Heart right ventricle (tissue), 16 donors: Measurements from ENCODE around the gene TEDDM1. TPM values are rescaled to one million over a fixed set of nuclear protein-coding genes. Genes with fewer than 3 reads are reported as not detected.
A peak's percentile ranks its signal among the peaks of the same experiment; 100 is the strongest.

Experiments
- ATAC-seq, 8 donors: fragments of 200-7000 bp; cut with Tn5 transposase; one replicate each; pipeline ENCODE4 v1.9.1; 2020; ENCODE audit warnings: mild to moderate bottlenecking in 8 of 8, moderate library complexity in 8 of 8, moderate number of reproducible peaks in 1 of 8
- DNase-seq, 2 donors: peaks; one replicate each; pipeline ENCODE4 v3.0.0-alpha.2; 2020
- H3K27ac ChIP-seq, 10 donors: fragments of 200-600 bp; sonication (generic) in 2 of 10; one replicate each; pipeline versions ENCODE4 v1.5.0 to v1.8.0; 2020 to 2022; ENCODE audit warnings: mild to moderate bottlenecking in 3 of 10
- H3K27me3 ChIP-seq, 7 donors: fragments of 200-600 bp; one replicate each; pipeline ENCODE4 v1.8.0; 2021 to 2022; ENCODE audit warnings: mild to moderate bottlenecking in 2 of 7
- H3K36me3 ChIP-seq, 9 donors: fragments of 200-600 bp; sonication (generic) in 1 of 9; one replicate each; pipeline versions ENCODE4 v1.5.0 to v1.8.0; 2020 to 2022; ENCODE audit warnings: mild to moderate bottlenecking in 2 of 9
- H3K4me1 ChIP-seq, 9 donors: fragments of 200-600 bp; sonication (generic) in 1 of 9; one replicate each; pipeline versions ENCODE4 v1.5.0 to v1.8.0; 2020 to 2022; ENCODE audit warnings: mild to moderate bottlenecking in 4 of 9
- H3K4me3 ChIP-seq, 10 donors: fragments of 200-600 bp; sonication (generic) in 2 of 10; one replicate each; pipeline versions ENCODE4 v1.5.0 to v1.8.0; 2020 to 2022; ENCODE audit warnings: mild to moderate bottlenecking in 7 of 10, moderate library complexity in 2 of 10
- H3K9me3 ChIP-seq, 11 donors: fragments of 200-600 bp in 10 of 11; sonication (generic) in 2 of 11; one replicate each; pipeline versions ENCODE4 v1.5.0 to v1.8.0; 2013 to 2022; ENCODE audit warnings: mild to moderate bottlenecking in 2 of 11, control low read depth in 1 of 11, moderate library complexity in 1 of 11
- WGBS, 2 donors: extraction: QIAGEN DNeasy Blood & Tissue Kit; methylation state at CpG; one replicate each; pipeline ENCODE4 v1.1.7; 2013; ENCODE audit warnings: inconsistent platforms in 1 of 2; 5-methylcytosine and 5-hydroxymethylcytosine counted together
- intact Hi-C, 10 donors: fragments of 100-400 bp; cut with DNase I; formaldehyde crosslinking; loops; one replicate each; pipeline versions ENCODE4 v1.11.1 to v1.14.2; 2022
- polyA plus RNA-seq, 2 donors: library from polyadenylated mRNA; stranded (reverse); fragments of 200-250 nt; gene quantifications; one replicate each; pipeline ENCODE4 v1.2.3, GENCODE V29; 2013
- total RNA-seq, 10 donors: library from RNA; stranded (reverse); fragmentation: NEBNext Ultra II Directional in 3 of 10; extraction: Animal tissue kit (Norgen Biotek cat#: 25700) in 3 of 10; gene quantifications; one replicate each; pipeline versions ENCODE4 v1.2.1 to v1.2.4, GENCODE V29; 2021 to 2023
- TF ChIP-seq, protein P1 (sequence below), 9 donors: fragments of 200-600 bp; sonication (generic) in 2 of 9; IDR thresholded peaks; one replicate each; pipeline versions ENCODE4 v1.5.0 to v1.8.0; 2021 to 2022; ENCODE audit warnings: antibody characterized with exemption in 9 of 9, mild to moderate bottlenecking in 5 of 9, moderate library complexity in 1 of 9
- donor health status: Arrhythmogenic right ventricular cardiomyopathy.
- donor health status: ischemic (EF 13 %, LVEDD 7.1; RV severe dilation, severe dysfunction).
- donor health status: healthy with polysubstance abuse.
- donor health status: DM: no; HTN: yes; CAD: no.
- donor health status: DM: no; HTN: no; CAD: no.
- donor health status: ischemic (EF 25% LVEDD 6.9; RV normal size, moderate dysfunction).
- donor health status: ischemic (EF 25% LVEDD 5.7; RV mildly dilated, moderate dysfunction).
- donor health status: healthy.
- donor health status: DM: yes; HTN: yes; CAD: no.
- donor health status: Ischemic cardiomyopathy.
- donor health status: ischemic (EF 35%, LVEDD 5.7; RV mildly dilated, moderate dysfunction).
- donor health status: nonischemic (EF 11% LVEDD 7.7; RV severe dilation, severe dysfunction).
- donor health status: DM: yes; HTN: yes; CAD: no.
- donor health status: PGD.
- donor health status: ischemic (EF 29% LVEDD 5.4; RV normal size, mild dysfunction).
- donor health status: nonischemic (EF 23%, LVEDD 6.1; RV moderate dilation, normal function).

Gene TEDDM1
- total and polyA plus RNA-seq, 12 donors, result not detected

DNA sequence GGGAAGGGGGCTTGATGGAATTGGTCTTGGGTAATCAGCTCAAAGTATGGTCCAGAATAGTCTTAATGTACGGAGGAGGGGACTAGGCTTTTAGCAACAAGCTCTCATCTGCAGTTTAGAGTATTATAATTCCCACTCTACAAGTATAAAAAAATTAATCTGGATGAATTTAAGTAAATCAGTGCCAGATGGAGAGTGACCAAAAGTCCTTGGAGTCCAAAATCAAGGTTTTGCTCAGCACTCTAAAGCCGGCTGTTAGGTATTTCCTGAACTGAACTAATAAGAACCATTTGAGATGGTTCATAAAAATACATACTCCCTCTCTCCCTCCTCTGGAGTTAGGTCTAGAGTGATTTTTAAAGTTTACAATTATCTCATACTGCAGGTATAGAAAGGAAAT lies 32.5 kb downstream of the TEDDM1 start:
- Histone ChIP-seq H3K27ac (no peak overlapping the region), H3K27me3 (no peaks in the 10 kb centered on the region), H3K36me3 (no peaks in the 10 kb centered on the region), H3K4me3 (no peak overlapping the region), H3K4me1 (peaks cover 0 to 19% (median 7%) of the 10 kb centered on the region in 9 donors), H3K9me3 (no peaks in the 10 kb centered on the region)
- ATAC-seq (peak in 4 of 8 donors; percentile 18 to 35 (median 32)), DNase-seq (no peak)
- TF ChIP-seq, protein P1, sequence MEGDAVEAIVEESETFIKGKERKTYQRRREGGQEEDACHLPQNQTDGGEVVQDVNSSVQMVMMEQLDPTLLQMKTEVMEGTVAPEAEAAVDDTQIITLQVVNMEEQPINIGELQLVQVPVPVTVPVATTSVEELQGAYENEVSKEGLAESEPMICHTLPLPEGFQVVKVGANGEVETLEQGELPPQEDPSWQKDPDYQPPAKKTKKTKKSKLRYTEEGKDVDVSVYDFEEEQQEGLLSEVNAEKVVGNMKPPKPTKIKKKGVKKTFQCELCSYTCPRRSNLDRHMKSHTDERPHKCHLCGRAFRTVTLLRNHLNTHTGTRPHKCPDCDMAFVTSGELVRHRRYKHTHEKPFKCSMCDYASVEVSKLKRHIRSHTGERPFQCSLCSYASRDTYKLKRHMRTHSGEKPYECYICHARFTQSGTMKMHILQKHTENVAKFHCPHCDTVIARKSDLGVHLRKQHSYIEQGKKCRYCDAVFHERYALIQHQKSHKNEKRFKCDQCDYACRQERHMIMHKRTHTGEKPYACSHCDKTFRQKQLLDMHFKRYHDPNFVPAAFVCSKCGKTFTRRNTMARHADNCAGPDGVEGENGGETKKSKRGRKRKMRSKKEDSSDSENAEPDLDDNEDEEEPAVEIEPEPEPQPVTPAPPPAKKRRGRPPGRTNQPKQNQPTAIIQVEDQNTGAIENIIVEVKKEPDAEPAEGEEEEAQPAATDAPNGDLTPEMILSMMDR (IDR thresholded peaks at IDR 0.05), result no peak
- intact Hi-C loops, result loop anchor here in 1 of 10 donors (10.0 kb wide), 1 partner anchor 113 kb away; no protein-coding TSS in a partner anchor
- WGBS, 2 donors, result 60 to 63% methylated on average over 2 of the region's 2 CpGs

DNA sequence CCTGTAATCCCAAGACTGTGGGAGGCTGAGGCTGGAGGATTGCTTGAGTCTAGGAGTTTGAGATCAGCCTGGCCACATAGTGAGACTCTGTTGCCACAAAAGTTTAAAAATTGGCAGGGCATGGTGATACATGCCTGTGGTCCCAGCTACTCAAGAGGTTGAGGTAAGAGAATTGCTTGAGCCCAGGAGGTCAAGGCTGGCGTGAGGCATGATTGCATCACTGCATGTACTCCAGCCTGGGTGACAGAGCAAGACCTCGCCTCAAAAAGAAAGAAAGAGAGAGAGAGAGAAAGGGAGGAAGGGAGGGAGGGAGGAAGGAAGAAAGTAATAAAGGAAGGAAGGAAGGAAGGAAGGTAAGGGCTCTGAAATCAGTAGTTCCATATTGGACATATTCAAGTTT lies 33.9 kb downstream of the TEDDM1 start:
- TF ChIP-seq, protein P1 (IDR thresholded peaks at IDR 0.05), result no peak
- DNase-seq, result no peak
- Histone ChIP-seq H3K27me3 (no peaks in the 10 kb centered on the region), H3K4me3 (no peak overlapping the region), H3K36me3 (no peaks in the 10 kb centered on the region), H3K4me1 (peaks cover 0 to 25% (median 7%) of the 10 kb centered on the region in 9 donors), H3K27ac (no peak overlapping the region), H3K9me3 (no peaks in the 10 kb centered on the region)
- ATAC-seq, result no peak
- 87 to 97% methylated on average over 2 of the region's 2 CpGs for WGBS, 2 donors
- intact Hi-C loops, result loop anchor here in 1 of 10 donors (10.0 kb wide), 1 partner anchor 112 kb away; no protein-coding TSS in a partner anchor

DNA sequence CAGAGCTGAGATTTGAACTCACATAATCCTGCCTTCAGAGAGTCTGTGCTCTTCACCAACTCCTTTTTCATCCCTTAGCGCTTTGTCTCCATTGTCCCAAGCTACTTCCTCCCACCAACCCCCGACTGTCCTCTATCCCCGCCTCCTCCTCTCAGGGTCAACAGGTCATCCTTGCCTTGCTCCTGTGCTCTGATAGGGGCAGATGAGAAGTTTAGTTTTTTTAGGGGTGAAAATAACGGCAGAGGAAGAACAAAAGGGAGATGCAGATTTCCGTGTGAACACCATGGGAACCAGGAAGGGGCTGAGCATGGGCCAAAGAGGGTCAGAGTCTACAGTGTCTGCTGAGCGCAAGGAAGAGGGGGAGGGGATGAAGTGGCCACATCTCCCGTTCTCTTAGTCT lies 40.8 kb downstream of the TEDDM1 start:
- TF ChIP-seq, protein P1 (IDR thresholded peaks at IDR 0.05), result no peak
- no peaks in the 10 kb centered on the region for H3K36me3 ChIP-seq
- ATAC-seq (no peak), DNase-seq (no peak)
- H3K9me3 ChIP-seq, result no peaks in the 10 kb centered on the region
- no peak overlapping the region for H3K4me3 ChIP-seq
- H3K4me1 ChIP-seq, result peaks cover 0 to 25% (median 6%) of the 10 kb centered on the region in 9 donors
- no peaks in the 10 kb centered on the region for H3K27me3 ChIP-seq
- intact Hi-C loops, result loop anchor here in 1 of 10 donors (10.0 kb wide), 1 partner anchor 105 kb away; no protein-coding TSS in a partner anchor
- H3K27ac ChIP-seq, result no peak overlapping the region
- WGBS, 2 donors, result 69 to 73% methylated on average over 7 of the region's 7 CpGs

DNA sequence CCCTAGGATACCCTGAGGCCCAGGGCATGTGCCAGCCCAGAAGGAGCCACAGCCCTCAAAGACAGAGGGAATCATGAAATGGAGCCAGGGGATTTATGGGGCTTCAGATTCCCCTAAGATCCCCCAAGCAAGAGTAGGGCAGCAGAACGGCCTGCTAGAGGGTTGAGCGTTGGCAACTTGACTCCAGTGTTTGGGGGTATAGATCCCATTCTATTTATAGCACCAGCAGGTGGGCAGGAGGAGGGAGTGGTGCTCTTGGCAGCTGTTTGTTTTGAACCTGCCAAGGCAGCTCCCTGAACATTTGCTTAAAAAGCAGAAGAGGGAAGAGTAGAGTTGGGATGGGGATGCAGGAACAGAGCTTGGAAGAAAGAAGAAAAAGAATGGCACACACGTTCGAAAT lies 42.6 kb downstream of the TEDDM1 start:
- DNase-seq, result no peak
- 55 to 69% methylated on average over 4 of the region's 4 CpGs for WGBS, 2 donors
- peak overlapping the region in 3 of 10 donors; percentile 31 to 53 (median 43) for H3K27ac ChIP-seq

More for the DNA sequence above, 42.6 kb downstream of the TEDDM1 start:
- peak in 3 of 8 donors; percentile 39 to 52 (median 41) for ATAC-seq
- peaks cover 0 to 20% (median 6%) of the 10 kb centered on the region in 9 donors for H3K4me1 ChIP-seq
- H3K27me3 ChIP-seq, result no peaks in the 10 kb centered on the region
- no peaks in the 10 kb centered on the region for H3K9me3 ChIP-seq
- H3K36me3 ChIP-seq, result no peaks in the 10 kb centered on the region
- TF ChIP-seq, protein P1 (IDR thresholded peaks at IDR 0.05), result peak in 2 of 9 donors; percentile 10 to 23
- H3K4me3 ChIP-seq, result no peak overlapping the region
- intact Hi-C loops, result no loop called here
